PFSK-1 (cell line): ENCODE results near the gene DDX24.

Experiments used
- POLR2AphosphoS5 ChIP-seq: IDR thresholded peaks from 2 replicates; pipeline ENCODE4 v1.6.1; 2012; ENCODE audit warnings: low read depth, mild to moderate bottlenecking, control low read depth, low read length, moderate library complexity
- REST ChIP-seq, 2 experiments: IDR thresholded peaks; 2 replicates each; pipeline versions ENCODE4 v1.6.1 to v1.8.0; 2011 to 2012; ENCODE audit warnings: low read depth in 2 of 2, low read length in 2 of 2, control low read depth in 1 of 2, inconsistent platforms in 1 of 2, mild to moderate bottlenecking in 1 of 2, moderate library complexity in 1 of 2; ENCODE audit not compliant: insufficient read depth in 1 of 2

- TF ChIP-seq POLR2AphosphoS5, result no peak
- TF ChIP-seq REST (IDR thresholded peaks at IDR 0.05; ENCODE audit: insufficient read depth in 1 of 2, low read depth in 2 of 2, low read length in 2 of 2), result no peak
Measured at GRCh38 chr14:94042433-94043091, 38.4 kb downstream of the DDX24 start.
